IPS-18c (cell line): Measurements from ENCODE around the gene ATP5PB.

ENCODE experiments used
- H3K4me3 ChIP-seq: 2 replicates; pipeline ENCODE4 v1.7.0; 2013; ENCODE audit warnings: low read depth, mild to moderate bottlenecking, low read length, moderate library complexity; ENCODE audit not compliant: insufficient read depth
- H3K9me3 ChIP-seq: one replicate; pipeline ENCODE4 v1.6.1; 2013; ENCODE audit warnings: mild to moderate bottlenecking, low read length, moderate library complexity; ENCODE audit not compliant: control insufficient read depth, insufficient read depth

Gene ATP5PB

GRCh38 chr1:111467865-111468716 lies 18.8 kb downstream of the ATP5PB start:
- no peak overlapping the region for H3K4me3 ChIP-seq
- no peaks in the 10 kb centered on the region for H3K9me3 ChIP-seq

DNA sequence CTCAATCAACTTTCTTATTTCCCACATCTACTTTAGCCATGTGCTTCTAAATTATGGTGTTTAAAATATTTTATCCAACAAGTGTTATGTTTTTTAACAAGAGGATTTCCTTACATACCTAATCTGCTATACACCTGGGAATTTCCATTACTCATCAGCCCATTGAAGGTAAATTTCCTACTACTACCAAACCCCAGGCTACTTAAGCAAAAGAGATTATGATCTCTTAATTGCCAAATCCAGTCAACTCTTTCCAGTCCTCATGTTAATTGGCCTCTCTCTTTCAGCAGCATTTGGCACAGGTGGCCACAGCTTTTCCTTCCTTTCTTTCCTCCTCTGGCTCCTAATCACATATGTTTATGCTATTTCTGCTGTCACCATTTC lies 19.4 kb downstream of the ATP5PB start:
- Histone ChIP-seq H3K4me3 (no peak overlapping the region), H3K9me3 (no peaks in the 10 kb centered on the region)

DNA sequence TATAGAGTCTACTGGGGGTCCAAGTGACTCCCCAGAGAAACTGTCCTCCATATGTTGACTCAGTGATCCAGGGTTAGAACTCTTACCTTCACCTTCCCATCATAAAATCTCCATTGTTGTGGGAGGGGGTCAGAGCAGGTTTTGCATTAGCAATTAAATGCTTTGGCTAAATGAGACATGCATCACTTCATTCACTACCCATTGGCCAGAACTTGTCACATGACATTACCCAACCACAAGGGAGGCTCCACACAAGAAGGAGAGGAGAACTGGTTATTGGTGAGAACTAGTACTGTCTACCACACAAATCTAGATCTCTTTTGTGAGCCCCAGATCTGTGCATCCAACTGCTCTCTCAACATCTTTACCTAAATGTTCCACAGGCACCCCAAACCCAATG lies 20.3 kb downstream of the ATP5PB start:
- Histone ChIP-seq H3K9me3 (no peaks in the 10 kb centered on the region), H3K4me3 (no peak overlapping the region)

- Histone ChIP-seq H3K4me3 (no peak overlapping the region), H3K9me3 (no peaks in the 10 kb centered on the region)
These were observed 21.3 kb downstream of the ATP5PB start for GRCh38 chr1:111470596-111470995.

GRCh38 chr1:111471012-111471411 lies 21.7 kb downstream of the ATP5PB start:
- Histone ChIP-seq H3K9me3 (no peaks in the 10 kb centered on the region), H3K4me3 (no peak overlapping the region)

GRCh38 chr1:111471538-111471937 lies 22.3 kb downstream of the ATP5PB start:
- Histone ChIP-seq H3K4me3 (no peak overlapping the region), H3K9me3 (no peaks in the 10 kb centered on the region)

GRCh38 chr1:111474106-111474505 lies 24.8 kb downstream of the ATP5PB start:
- Histone ChIP-seq H3K4me3 (no peak overlapping the region), H3K9me3 (no peaks in the 10 kb centered on the region)

DNA sequence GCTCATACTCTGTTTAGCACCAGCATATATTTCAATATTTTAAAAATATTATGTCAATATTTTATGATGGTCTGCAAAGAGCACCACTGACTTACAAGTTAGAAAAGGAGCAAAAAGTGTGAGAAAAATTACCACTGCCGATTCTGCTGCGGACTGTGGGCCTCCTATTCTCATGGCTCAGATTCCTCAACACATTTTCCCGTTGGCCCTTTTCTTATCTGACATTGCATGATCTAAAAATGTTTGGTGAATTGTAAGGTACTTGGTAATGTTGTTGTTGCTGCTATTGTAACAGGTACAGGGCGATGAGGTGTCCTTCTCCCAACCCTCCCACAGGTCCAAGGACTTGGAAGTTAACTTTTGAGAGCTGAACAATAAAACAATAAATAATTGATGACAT lies 25.3 kb downstream of the ATP5PB start:
- Histone ChIP-seq H3K4me3 (no peak overlapping the region), H3K9me3 (no peaks in the 10 kb centered on the region)

DNA sequence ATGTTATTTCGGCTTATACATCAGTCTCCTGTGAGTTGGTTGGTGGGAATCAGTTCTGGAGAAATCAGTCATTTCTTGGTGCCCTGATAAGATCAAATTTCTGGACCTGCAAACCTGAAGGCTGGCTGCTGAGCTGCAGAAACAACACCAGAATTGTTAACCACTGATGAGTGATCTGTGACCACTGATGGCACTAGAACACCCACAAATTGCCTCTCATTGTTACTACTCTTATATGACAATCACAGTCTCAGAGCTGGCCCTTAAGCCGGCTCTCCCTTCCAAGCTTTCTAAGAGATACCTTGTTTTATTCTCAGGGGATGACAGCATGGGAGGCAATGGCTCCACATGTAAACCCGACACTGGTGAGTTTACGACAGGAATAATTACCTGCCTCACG lies 26.4 kb downstream of the ATP5PB start:
- Histone ChIP-seq H3K4me3 (no peak overlapping the region), H3K9me3 (no peaks in the 10 kb centered on the region)

DNA sequence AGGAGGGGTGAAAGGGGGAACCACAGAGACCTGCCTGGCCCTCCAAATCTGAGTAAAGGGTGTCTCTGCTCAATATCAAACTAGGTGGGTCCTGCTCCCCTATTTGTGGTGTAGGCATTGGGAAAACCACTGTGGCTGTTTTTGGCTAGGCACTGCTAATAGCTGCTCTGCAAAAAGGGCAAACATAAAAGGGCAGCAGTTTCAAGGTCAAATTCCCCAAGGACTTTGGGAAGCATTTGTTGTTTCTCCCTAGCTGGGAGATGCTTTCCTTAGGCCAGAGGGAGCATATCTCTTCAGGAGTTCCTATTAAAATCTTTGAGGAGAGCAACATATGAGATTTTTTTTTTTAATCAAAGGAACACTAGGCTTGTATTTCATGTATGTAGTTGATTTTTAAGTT lies 26.9 kb downstream of the ATP5PB start:
- H3K9me3 ChIP-seq, result no peaks in the 10 kb centered on the region
- H3K4me3 ChIP-seq, result no peak overlapping the region

- Histone ChIP-seq H3K9me3 (no peaks in the 10 kb centered on the region), H3K4me3 (no peak overlapping the region)
These were observed 27.6 kb downstream of the ATP5PB start for GRCh38 chr1:111476761-111477309.

- Histone ChIP-seq H3K4me3 (no peak overlapping the region), H3K9me3 (no peaks in the 10 kb centered on the region)
These were observed 31.4 kb downstream of the ATP5PB start for GRCh38 chr1:111480674-111481073.

DNA sequence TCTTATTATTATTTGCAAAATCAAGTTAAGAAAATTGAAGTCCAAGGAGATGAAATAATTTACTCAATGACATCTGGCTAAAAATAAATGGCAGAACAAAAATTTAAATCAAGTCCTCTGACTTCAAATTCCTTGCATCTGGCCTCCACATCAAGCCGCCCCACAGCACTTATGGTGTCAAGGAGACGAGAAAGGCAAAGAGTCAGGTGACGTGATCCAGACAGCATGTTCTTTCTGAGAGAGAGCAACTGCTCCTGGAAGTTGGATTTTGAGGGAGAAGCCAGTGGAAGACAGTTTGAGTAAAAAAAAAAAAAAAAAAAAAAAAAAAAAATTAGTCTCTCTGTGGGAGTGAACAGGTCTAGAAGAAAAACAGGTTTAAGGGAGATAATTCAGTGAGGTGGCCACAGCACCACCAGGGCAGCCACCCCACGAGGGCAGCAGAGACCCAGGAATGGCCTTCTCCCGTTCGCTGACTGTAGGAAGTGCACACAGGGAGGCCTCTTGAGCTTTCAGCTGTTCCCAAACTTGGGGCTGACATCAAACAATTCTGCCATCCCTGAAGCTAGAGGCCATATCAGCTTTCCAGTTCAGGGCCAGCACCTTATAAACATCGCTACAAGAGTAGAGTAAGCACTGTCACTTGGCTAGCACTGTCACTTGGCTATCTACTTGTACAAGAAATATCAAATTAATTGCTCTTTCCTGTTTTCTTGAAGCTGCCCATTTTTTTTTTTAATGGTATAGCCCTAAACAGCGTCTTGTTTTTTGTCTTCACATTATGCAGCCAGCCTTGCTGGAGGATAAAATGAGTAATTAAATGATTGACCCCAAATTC lies 32.3 kb downstream of the ATP5PB start:
- Histone ChIP-seq H3K4me3 (no peak overlapping the region), H3K9me3 (no peaks in the 10 kb centered on the region)

- Histone ChIP-seq H3K4me3 (no peak overlapping the region), H3K9me3 (no peaks in the 10 kb centered on the region)
These were observed 33.9 kb downstream of the ATP5PB start for GRCh38 chr1:111483166-111483565.

GRCh38 chr1:111483876-111484275 lies 34.6 kb downstream of the ATP5PB start:
- Histone ChIP-seq H3K9me3 (no peaks in the 10 kb centered on the region), H3K4me3 (no peak overlapping the region)

DNA sequence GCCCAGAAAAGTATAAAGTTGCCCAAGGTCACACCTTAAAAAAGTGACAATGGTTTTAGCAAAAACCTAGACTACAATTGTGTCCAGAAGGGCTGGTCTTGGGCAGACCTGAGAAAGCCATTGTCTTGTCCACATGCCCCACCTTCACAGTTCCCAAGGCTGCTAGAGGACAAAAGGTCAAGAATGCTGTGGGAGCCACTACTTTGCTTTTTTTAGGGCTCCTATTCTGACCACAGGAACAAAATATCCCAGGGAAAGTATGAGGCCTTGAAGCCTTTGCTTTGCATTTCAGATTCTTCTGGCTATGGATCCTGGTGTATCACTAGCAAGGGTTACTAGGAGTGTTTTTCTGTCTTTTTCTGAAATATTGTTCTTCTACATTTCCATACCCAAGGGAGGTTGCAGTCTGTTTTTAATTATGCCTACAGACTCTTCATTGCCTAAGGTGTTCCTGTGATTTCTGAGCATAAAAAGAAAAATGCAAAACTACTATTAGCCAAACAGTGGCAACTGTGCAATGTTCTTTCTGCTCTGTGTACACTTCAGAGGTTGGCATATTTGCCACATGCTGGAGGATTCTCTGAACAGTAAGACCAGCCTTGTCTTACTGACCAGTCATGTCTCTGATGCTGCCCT lies 35.2 kb downstream of the ATP5PB start:
- H3K4me3 ChIP-seq, result no peak overlapping the region

GRCh38 chr1:111486431-111486830 lies 37.2 kb downstream of the ATP5PB start:
- Histone ChIP-seq H3K4me3 (no peak overlapping the region), H3K9me3 (no peaks in the 10 kb centered on the region)

More for the DNA sequence above, 35.2 kb downstream of the ATP5PB start:
- no peaks in the 10 kb centered on the region for H3K9me3 ChIP-seq
